SK-MEL-5 (cell line): Measurements from ENCODE around the gene NOLC1. TPM values are rescaled to one million over a fixed set of nuclear protein-coding genes. Genes with fewer than 3 reads are reported as not detected.

ENCODE experiments used
- DNase-seq: peaks from one replicate; pipeline ENCODE4 v3.0.0-alpha.2; 2016; ENCODE audit warnings: low read depth, low spot score
- in situ Hi-C: cut with HindIII; loops from 2 replicates; pipeline ENCODE4 v1.10.0; 2016; ENCODE audit warnings: low sequenced_read_pairs, high pct_unique_total_duplicates, low pct_unique_long_range_greater_than_20kb
- total RNA-seq: library from RNA; depleted of rRNA; stranded (reverse); fragments of >200 nt; shearing (Covaris generic); gene quantifications from 2 replicates; pipeline ENCODE4 v1.2.3, GENCODE V29; 2014

NOLC1 gene
- total RNA-seq, 1 experiment from 2014 or later, result 64.7 TPM

DNA sequence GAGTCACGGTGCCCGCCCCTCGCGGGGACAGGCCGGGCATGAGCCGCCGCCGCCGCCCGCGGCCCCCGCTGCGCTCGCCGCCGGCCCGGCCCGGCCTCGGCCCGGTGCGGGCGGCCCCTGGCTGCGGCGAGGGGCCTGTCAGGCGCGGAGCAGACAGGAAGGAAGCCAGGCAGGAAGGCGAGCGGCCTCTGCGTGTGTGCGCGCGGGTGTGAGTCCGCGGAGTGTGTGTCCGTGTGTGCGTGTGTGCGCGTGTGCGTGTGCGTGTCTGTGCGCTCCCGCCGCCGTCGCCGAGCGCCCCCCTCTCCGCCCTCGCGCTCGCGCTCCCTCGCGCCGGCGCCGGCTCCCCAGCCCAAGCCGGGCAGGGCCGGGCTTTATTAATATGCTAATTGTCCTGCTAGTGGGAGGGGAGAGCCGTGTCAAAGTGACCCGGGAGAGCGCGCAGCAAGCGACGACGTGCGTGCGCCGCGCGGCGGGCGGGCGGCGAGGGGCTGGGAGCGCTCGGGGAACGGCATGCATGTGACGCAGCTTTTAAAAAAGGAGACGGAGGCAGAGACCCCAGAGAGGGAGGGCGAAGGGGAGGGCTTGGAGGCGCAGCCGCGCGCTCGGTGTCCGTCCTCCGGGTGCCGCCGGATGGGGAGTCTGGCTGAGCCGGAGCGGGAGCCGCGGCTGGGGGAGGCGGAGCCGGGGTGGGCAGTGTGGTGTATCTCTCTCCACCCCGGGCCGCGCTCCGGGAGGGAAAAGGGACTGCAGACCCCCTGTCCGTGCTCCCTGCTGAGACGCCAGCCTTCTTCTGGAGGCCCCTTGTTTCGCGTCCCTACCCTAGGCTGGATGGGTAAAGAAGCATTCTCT lies 31.8 kb upstream of the NOLC1 start, which contains the start of gene LDB1:
Gene LDB1, minus strand, starts transcription at position 227 of the 849 bp plus-strand sequence. CDS start 258 bp downstream, outside the sequence.
- DNase-seq, result peak; percentile 78
- in situ Hi-C loops, result no loop called here

DNA sequence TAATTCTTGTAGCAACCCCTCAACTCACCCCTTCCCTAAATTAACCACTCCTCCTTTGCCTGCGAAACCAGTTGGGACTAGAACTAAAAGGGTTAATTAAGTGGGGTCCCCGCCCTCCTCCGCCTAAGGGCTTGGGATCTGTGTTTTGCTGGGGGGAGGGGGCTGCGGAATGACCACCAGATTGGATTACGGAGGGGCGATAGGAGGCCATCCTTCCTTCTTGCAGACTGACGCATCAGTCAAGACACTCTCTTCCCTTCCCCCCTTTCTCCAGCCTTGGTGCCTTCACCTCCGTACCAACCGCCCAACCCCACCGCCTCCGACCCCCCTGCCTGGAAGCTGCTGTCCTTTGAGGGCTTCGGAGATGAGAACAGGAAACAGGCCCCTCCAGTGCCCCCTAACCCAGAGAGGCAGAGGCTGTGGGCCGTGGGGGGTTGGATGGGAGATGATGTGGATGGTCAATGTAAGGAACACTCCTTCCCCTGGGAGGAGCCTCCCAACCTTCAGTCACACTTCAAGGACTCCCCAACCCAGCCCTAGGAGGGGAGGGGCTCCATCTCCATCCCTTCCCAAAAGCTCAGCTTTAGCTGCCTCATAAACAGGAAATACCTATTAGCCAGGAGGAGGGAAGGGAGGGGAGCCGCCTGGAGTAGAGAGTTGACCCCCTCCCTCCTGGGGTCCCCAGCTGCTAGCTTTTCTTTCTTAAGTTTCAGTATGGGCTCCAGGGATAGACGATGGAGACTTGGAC lies 31.0 kb upstream of the NOLC1 start:
- in situ Hi-C loops, result no loop called here
- DNase-seq, result no peak

- in situ Hi-C loops, result no loop called here
- peak; percentile 17 for DNase-seq
Measured at GRCh38 chr10:102121739-102122372, 30.3 kb upstream of the NOLC1 start.

GRCh38 chr10:102122450-102122849 lies 29.7 kb upstream of the NOLC1 start:
- in situ Hi-C loops, result no loop called here
- DNase-seq, result no peak

DNA sequence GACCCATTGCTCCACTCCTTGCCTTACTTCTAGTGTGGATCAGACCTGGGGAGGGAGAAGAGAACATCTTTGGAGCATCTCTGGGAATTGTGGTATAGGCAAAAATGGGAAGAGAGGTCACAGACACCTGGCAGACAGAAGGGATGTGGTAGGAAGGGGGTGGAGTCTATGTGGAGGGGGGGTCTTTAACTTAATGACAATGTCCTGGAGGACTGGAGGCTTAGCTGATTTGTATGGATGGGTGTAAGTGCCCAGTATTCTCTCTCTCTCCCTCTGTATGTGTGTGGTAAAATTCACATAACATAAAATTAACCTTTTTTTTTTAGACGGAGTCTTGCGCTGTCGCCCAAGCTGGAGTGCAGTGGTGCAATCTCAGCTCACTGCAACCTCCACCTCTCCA lies 29.0 kb upstream of the NOLC1 start:
- DNase-seq, result no peak
- in situ Hi-C loops, result no loop called here

DNA sequence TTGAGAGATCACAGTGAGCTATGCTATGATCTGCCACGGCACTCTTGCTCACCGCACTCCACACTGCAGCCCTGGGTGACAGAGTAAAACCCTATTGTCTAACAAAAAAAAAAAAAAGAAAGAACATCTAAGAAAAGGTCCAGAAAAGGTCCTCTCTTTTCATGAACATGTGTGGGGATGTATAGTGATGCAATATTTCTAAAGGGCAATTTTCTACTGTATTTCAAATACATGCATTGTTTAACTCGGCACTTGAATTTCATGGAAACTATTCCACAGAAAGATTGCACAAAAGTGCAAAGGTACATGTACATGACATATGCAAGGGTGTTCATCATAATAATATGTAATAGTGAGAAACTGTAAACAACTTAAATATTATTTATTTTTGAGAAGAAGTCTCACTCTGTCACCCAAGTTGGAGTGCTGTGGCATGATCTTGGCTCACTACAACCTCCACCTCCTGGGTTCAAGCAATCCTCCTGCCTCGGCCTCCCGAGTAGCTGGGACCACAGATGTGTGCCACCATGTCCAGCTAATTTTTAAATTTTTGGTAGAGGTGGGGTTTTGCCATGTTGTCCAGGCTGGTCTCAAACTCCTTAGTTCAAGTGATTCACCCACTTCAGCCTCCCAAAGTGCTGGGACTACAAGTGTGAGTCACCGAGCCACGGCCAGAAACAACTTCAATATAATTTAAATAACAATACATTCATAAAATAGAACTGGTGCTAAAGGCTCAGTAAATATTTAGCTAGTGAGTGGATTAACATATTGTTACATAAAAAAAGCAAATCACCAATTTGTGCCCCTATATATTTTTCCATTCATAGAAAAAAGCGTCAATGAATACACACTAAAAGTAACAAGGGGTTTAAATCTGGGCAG lies 20.7 kb upstream of the NOLC1 start:
- DNase-seq, result no peak
- in situ Hi-C loops, result no loop called here

DNA sequence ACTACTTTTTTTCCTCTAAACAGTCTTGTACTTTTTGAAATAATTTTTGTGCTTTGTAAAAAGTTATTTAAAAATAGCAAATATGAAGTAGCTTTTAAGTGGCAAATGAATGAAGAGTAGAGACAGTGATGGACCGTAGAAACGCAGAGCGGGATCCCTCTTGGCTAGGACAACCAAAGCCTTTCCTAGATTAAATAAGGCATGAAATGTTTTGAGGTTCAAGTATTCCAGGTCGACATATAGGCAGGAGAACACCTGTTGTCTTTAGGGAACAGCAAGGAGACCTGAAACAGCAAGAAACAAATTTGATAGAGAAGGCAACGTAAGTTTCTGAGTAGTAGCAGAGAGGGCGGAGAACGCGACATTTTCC lies 20.0 kb upstream of the NOLC1 start:
- no peak for DNase-seq
- in situ Hi-C loops, result no loop called here

DNA sequence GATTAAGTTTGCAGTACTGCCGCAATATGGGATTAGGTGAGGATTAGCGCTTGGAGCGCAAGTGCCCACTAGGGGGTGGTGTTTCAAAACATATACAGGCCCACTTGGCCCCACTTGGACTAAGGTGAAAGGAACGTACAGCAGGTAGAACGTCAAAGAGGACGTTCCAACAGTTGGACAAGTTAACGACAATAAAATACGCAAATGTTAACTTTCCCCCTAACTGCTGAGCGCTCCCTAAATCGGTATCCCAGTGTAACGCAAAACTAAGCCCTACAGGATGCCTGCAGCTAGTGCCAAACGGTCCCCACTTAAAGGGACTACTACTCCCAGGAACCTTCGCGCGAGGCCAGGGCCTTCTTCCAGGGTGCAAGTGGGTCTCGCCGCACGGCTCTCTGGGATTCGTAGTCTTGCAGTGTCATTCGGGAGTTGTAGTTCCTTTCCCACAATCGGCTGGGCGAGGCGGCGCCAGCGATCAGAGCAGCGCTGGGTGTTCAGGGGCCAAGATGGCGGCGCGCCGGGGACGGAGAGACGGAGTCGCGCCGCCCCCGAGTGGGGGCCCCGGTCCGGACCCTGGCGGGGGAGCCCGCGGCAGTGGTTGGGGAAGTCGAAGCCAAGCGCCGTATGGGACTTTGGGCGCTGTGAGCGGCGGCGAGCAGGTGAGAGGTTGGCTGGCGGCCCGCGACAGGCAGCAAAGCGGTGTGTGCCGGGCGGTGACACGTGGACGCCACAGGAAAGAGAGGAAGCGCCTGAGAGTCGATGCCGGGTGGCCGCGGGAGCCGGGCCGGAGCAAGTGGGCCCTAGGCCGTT lies 19.4 kb upstream of the NOLC1 start, which contains the start of gene PPRC1:
Gene PPRC1, plus strand, starts transcription at position 478 of the 810 bp plus-strand sequence. Its CDS starts 29 bp downstream, at position 507.
- in situ Hi-C loops, result no loop called here

DNA sequence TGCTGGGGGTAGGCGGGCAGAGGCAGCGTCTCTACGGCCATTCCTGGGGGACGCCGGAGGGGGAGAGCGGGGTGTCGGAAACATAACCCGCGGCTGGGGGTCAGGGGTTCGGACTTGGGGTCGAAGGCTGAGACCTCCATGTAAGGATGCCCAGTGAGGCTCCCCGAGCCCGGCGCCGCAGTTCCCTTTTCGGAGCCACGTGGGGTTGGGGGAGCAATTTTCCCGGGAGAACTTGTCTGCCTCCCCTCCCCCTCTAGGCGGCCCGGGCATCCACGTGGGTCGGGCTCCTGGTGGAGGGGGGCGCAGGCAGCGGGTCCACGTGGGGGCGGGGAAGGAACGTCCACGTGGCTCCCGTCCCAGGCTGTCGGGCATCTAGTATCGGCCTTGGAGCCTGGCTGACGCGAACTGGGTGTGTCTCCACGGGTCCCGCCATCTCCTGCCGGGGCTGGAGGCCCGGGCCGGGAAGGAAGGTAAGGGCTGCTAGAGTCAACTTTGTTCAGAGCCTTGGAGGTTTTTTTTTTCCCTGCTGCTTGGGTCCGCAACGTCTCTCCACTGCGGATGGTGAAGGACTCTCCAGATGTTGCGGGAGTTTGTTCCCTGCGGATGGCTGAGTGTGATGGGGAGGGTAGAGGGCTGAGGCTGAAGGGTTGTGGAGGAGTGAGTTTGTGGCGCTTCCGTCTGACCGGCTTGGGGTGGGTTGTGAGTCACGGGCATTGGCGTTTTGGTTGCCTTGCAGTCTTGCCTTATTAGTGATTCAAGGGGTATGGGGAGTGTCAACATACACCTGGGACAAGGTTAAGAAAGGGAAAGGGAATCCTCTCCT lies 18.6 kb upstream of the NOLC1 start:
- in situ Hi-C loops, result no loop called here
- DNase-seq, result peak; percentile 76

More for the DNA sequence above, 19.4 kb upstream of the NOLC1 start, which contains the start of gene PPRC1:
- DNase-seq, result peak; percentile 98

- in situ Hi-C loops, result no loop called here
- DNase-seq, result no peak
Measured at GRCh38 chr10:102134416-102134815, 17.8 kb upstream of the NOLC1 start.

DNA sequence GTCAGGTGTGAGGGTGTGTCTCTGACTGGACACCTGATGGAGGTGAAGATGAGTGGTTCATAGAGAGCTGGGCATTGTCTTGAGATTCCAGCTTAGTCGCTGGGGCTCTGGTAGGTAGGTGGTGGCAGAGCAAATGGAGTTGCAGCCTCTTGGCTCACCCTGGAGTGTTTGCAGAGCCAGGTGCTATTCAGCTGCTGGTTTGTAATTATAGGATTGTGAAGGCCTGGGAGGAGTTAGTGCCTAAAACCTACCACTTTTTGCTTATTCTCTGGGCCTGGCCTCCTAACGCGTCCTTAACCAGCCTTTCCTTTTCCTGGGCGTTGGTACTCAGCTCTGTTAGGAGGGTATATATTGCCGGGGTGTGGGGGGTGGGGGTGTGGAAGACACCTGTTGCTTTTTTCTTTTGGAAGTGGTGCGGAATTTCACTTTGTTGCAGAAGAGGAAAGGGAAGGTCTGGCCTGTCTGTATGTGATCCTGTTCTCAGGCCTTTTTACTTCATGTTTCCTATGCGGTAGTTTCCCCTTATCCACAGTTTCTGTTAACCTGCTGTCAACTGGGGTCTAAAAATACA lies 16.1 kb upstream of the NOLC1 start:
- in situ Hi-C loops, result no loop called here

DNA sequence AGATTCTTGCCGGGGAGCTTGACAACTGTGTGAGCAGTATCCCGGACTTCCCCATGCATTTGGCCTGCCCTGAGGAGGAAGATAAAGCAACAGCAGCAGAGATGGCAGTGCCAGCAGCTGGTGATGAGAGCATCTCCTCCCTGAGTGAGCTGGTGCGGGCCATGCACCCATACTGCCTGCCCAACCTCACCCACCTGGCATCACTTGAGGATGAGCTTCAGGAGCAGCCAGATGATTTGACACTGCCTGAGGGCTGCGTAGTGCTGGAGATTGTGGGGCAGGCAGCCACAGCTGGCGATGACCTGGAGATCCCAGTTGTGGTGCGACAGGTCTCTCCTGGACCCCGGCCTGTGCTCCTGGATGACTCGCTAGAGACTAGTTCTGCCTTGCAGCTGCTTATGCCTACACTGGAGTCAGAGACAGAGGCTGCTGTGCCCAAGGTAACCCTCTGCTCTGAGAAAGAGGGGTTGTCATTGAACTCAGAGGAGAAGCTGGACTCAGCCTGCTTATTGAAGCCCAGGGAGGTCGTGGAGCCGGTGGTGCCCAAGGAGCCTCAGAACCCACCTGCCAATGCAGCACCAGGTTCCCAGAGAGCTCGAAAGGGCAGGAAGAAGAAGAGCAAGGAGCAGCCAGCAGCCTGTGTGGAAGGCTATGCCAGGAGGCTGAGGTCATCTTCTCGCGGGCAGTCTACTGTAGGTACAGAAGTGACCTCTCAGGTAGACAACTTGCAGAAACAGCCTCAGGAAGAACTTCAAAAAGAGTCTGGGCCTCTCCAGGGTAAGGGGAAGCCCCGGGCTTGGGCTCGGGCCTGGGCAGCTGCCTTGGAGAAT lies 12.7 kb upstream of the NOLC1 start:
- no peak for DNase-seq
- in situ Hi-C loops, result no loop called here

More for the DNA sequence above, 16.1 kb upstream of the NOLC1 start:
- no peak for DNase-seq

DNA sequence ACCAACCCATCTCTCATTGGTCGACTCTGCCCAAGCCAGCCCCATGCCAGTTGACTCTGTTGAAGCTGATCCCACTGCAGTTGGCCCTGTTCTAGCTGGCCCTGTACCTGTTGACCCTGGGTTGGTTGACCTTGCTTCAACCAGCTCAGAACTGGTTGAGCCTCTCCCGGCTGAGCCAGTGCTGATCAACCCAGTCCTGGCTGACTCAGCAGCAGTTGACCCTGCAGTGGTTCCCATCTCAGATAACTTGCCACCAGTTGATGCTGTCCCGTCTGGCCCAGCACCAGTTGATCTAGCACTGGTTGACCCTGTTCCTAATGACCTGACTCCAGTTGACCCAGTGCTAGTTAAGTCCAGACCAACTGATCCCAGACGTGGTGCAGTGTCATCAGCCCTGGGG lies 12.0 kb upstream of the NOLC1 start:
- DNase-seq, result no peak
- in situ Hi-C loops, result no loop called here

DNA sequence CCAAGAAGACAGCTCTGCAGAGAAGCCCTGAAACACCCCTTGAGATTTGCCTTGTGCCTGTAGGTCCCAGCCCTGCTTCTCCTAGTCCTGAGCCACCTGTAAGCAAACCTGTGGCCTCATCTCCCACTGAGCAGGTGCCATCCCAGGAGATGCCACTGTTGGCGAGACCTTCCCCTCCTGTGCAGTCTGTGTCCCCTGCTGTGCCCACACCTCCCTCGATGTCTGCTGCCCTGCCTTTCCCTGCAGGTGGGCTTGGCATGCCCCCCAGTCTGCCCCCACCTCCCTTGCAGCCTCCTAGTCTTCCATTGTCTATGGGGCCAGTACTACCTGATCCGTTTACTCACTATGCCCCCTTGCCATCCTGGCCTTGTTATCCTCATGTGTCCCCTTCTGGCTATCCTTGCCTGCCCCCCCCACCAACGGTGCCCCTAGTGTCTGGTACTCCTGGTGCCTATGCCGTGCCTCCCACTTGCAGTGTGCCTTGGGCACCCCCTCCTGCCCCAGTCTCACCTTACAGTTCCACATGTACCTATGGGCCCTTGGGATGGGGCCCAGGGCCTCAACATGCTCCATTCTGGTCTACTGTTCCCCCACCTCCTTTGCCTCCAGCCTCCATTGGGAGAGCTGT lies 11.2 kb upstream of the NOLC1 start:
- in situ Hi-C loops, result no loop called here
- DNase-seq, result no peak
